HuH-7 (cell line): ENCODE data around the gene VPS54.

Experiments used
- DNase-seq: peaks from one replicate; pipeline ENCODE4 v3.0.0; 2011; ENCODE audit warnings: low spot score

The VPS54 gene, protein sequence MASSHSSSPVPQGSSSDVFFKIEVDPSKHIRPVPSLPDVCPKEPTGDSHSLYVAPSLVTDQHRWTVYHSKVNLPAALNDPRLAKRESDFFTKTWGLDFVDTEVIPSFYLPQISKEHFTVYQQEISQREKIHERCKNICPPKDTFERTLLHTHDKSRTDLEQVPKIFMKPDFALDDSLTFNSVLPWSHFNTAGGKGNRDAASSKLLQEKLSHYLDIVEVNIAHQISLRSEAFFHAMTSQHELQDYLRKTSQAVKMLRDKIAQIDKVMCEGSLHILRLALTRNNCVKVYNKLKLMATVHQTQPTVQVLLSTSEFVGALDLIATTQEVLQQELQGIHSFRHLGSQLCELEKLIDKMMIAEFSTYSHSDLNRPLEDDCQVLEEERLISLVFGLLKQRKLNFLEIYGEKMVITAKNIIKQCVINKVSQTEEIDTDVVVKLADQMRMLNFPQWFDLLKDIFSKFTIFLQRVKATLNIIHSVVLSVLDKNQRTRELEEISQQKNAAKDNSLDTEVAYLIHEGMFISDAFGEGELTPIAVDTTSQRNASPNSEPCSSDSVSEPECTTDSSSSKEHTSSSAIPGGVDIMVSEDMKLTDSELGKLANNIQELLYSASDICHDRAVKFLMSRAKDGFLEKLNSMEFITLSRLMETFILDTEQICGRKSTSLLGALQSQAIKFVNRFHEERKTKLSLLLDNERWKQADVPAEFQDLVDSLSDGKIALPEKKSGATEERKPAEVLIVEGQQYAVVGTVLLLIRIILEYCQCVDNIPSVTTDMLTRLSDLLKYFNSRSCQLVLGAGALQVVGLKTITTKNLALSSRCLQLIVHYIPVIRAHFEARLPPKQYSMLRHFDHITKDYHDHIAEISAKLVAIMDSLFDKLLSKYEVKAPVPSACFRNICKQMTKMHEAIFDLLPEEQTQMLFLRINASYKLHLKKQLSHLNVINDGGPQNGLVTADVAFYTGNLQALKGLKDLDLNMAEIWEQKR

DNA sequence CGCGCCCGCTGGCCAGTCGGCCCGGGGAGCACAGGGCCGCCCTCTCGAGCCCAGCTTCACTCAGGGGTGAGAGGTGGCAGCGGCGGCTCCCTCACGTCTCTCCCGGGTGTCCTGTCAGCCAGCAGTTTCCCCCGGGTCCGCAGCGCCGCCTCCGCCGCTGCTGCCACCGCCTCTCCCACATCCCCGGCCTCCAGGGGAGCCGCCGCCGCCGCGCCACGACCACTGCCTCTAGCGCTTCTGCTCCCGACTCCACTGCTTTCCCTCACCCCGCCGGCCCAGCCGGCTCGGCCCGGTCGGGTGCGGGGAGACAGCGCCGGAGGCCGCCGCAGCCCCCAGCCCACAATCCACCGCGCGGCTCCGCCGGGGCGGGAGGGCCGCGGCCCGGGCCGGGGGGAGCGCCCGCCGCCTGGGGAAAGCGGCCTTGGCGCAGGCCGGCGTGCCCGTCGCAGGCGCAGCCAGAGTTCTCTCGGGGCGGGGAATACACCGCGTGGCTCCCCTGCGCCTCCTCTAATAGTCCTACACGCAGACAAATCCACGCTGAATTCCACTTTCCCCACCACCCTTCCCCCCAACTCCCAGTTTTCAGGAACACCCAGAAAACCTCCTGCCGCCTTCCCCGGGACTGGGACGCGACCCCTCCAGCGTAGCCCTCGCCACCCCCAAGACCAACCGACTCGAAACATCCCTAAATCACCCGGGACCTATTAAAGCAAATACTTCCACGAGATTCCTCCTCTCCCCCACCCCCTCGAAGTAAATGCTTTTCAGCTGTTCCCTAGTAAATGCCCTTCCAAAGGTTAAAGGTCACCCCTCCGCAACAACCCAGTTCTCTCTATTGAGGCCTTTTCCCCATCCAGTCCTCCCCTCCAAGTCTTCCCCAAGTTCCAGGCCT lies at the start of gene VPS54:
TSS of gene VPS54 (minus strand) at position 346 of the 892 bp plus-strand sequence. CDS start 35,429 bp downstream, outside the sequence.
- DNase-seq, result peak; percentile 71

DNA sequence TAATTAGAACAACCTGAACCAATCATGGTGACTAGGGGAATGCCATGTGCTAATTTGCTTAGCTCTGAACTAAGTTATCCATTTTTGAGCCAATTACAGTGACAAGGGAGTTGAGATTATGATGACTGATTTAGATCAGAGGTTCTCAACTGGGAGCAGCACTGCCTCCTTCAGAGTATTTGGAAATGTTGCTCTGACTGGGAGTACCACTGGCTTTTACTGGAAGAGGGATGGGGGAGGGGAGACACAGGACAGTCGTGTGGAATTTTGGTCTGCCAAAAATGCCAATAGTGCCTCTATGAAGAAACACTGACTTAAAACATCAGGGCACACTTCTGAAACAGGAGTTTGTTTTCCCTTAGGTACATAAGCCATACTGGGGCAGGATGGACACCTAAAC lies 48.1 kb upstream of the VPS54 start:
- DNase-seq, result no peak

DNA sequence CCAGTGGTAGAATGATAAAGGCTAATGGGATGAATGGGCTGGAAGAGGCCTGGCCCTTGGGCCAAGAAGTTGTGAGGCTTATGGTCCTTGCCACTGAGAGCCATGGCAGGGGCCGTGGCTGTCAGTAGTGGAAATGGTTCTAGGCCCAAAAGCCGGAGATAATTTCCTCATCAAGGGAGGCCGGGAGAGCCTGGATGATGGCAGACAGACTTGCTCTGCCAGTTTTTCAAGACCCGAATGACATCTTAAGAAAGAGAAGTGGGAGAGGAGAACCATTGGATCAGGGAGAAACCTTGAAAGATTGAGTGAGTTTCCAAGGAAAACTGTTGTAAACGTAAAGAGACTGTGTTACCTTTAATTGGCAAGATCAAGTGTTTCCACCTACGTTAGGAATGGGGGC lies 46.3 kb upstream of the VPS54 start:
- no peak for DNase-seq

DNA sequence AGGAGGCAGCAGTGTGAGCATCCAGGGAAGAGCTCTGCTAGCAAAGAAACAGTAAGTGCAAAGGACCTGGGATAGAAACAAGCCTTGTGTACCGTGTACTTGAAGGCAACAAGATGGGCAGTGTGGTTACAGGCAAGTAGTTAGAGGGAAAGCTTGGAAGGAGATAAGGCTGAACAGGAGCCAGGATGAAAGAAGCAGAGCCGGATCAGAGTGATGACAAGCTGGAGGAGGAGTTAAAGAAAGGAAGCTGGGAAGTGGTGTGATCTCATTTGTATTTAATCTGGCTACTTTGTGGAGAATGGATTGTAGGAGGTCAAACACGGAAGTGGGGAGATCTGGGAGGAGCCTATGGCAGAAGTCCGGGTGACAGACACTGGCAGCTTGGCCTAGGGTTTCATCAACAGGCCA lies 44.7 kb upstream of the VPS54 start:
- no peak for DNase-seq

DNA sequence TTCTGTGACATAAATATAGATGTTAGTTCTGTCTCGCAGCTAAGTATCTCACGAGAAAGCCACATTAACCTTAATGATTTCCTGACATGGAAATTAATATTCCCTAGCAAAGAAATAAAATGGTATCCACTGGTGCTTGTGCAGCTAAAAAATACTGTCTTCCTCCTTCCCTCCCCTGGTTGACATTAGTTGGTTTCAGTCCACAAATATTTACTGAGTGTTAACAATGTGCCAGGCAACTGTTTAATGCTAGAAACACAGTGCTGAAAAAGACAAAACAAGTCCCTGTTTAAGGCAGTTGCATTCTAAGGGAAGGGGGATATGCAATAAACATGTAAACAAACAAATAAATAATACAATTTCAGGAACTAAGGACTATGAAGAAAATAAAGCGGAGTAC lies 44.2 kb upstream of the VPS54 start:
- DNase-seq, result no peak

DNA sequence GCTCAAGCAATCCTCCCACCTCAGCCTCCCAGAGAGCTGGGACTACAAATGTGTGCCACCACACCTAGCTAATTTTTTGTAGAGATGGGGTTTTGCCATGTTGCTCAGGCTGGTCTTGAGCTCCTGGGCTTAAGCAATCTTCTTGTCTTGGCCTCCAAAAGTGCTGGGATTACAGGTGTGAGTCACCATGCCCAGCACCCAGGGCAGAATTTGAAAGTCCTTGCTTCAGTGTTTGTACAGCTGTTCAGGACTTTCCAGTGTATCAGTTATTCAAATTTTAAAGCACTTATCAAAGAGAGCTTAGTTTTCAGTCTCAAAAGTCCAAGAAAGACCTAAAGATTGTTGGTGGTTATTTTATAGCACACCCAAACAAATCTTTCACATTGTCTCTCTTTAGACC lies 43.6 kb upstream of the VPS54 start:
- DNase-seq, result no peak

DNA sequence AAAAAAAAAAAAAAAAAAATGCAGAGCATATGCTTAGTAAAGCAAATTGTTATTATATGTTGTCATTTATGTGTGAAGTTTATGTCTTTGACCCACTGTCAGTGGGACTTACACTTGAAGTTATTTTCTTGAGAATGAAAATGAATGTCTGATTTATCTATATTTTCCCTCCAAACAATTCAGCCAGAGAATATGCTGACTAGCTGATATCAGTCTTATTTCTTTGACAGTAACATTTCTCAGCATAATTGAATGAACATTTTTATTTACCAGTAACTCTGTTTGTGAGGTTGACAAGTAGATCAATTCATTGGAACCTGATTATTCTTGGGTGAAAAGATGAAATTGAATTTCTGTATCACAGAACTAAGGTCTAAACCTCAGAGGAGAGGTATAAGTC lies 40.0 kb upstream of the VPS54 start:
- no peak for DNase-seq

DNA sequence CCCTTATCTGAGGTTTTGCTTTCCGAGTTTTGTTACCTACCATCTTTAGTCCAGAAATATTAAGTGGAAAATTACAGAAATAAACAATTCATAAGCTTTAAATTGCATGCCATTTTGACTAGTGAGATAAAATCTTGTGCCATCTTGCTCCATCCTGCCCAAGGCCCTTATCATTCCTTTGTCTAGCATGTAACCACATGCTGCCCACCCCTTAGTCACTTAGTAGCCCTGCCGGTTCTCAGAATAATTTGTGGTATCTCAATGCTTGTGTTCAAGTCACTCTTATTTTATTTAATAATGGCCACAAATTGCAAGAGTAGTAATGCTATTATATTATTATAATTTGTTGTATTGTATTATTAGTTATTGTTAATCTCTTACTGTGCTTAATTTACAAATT lies 36.8 kb upstream of the VPS54 start:
- no peak for DNase-seq

DNA sequence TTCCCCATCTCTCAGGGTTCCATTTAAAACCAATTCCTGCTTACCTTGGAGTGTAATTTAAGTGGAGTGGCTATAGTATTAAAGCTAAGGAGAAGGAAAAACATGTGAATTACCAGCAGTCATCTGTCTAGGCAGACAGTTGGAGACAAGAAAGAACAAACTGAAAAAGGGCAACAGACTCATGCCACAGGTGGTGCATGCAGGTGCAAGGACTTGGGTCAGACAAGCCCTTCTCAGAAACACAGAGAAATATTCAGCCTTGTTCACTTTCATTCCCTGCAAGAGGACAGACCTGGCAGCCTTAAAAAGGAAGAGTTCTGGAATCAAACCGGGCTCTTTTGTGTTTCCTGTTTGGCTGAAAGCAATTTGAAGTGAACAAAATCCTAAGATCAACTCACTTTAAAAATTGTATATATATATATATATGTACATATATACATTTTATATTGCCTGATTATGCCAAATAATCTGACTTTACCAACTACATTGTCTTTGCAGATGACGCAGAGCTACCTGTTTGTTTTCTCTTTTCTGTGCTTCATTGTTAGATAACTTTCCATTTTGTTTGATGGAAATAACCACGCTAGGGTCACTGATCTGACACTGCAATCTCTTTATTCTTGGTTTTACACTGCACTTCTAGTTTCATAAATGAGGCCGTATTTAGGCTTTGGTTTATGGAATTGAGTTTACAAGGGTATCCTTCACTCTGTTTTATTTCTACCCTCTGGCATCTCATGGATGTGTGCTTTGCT lies 35.1 kb upstream of the VPS54 start:
- no peak for DNase-seq

DNA sequence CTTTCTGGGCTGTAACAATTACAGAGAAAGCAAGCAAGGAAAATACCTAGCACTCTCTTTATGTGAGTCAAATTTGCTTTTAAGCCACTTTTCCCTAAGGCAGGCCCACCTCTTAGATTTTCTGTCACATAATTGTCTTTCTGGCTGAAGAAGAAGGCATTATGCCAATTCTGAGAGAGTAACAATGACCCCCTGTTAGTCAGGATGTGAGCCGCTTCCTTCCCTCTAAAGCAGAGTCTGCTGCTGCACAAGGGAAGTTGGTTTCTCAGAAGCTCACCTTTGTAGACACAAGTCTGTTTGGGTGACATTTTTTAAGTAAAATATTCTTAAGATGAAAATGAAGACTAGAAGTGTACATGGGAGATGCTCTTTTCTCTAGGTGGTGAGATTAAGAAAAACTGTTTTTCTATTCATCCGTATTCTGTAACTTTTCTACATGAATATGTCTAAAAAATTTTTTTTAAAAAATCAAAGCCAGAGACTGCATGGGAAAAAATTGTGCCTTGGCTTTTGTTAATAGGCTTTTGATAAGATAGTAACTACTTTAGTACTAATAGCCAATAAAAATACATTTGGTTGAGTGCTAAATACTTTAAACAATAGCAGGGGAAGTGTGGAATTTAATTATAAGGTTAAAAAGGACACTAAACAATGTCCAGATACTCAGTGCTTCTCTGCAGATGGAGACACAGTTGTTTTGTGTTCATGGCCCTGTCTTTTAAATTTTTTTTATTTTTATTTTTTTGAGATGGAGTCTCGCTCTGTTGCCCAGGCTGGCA lies 33.4 kb upstream of the VPS54 start:
- DNase-seq, result no peak

DNA sequence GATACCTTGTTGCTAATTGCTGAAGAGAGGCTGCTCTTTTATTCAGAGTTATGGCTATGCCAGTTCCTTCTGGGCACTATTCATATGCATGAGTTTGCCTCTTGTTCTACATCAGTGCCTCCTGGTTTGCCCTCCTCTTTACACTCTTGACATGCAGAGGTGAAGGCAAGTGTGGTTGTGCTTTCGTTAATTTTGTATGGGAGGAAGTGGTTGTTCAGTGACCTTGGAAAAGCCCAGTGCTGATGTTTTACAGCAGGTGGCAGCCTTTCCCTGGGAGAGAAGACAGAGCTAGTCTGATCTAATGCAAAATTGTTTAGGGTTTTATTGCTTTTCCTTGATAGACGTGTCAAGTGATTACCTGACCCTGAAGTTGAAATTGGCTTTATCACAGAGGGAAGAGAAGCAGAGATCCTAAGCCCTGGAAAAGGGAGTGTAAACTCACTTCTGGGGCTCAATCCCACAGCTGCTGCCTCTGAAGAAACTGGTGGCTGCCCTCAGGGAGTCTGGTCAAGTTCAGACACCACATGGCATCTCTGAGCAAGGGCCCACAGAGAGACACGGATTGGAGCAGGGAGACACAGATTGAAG lies 30.5 kb upstream of the VPS54 start:
- peak; percentile 71 for DNase-seq

DNA sequence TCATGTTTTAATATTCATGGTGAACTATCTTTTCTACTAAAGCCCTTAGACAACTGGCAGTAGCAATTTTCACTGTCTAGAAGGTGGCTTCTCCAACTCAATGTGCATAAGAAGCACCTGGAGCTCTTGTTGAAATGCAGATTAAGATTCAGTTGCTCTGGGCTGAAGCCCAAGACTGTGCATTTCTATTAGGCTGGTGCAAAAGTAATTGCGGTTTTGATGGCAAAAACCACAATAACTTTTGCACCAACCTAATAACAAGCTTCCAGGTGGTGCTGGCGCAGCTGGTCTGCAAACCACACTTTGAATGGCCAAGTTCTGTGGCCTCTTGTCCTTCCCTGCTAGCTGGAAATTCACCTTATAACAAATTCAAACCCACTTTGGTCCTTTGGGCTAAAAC lies 26.7 kb upstream of the VPS54 start:
- no peak for DNase-seq

DNA sequence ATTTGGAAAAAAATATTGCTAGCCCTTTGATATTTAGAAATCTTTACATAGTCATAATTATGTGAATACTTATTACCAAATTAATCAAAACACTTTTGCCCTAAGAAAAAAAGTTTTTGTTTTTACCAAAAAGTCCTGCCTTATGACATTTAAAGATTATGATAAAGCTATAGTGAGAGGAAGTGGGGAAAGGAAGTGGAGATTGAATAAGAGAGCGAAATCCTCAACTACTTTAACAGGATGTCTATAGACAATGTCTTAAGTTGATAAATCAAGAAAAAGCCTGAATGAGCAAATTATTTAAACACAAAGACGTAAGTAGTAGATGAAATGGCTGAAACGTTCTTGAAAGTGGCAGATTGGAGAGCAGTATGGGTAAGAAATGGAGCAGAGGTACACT lies 20.9 kb upstream of the VPS54 start:
- DNase-seq, result no peak

DNA sequence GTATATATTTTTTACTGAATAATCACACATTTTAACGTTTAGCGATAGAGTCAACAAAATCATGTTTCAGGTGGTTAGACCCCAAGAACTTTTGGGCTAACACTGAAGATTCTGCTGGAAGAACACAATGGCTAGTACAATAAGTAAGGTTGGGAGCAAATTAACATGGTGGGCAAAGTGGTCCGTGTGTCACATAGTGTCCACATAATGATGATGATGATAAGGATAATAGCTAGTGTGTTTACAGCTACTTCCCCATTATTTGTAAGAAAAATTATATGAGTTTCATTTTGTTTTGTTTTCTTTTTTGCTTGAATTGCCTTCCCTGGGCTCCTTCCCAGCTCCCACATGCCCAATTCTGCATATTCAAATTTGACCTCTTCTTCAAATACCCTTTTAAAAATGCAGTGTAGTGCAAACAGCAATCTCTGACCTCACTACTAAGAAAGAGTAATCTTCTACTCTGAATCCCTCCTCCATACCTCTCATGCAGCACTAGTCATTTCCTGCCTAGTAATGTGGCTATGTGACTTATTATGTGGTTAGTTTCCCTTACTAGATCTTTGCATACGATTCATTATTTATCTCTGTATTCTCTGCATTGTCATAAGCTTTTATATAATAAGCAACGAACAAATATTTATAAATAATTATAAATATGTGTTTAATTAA lies 16.9 kb upstream of the VPS54 start:
- no peak for DNase-seq

DNA sequence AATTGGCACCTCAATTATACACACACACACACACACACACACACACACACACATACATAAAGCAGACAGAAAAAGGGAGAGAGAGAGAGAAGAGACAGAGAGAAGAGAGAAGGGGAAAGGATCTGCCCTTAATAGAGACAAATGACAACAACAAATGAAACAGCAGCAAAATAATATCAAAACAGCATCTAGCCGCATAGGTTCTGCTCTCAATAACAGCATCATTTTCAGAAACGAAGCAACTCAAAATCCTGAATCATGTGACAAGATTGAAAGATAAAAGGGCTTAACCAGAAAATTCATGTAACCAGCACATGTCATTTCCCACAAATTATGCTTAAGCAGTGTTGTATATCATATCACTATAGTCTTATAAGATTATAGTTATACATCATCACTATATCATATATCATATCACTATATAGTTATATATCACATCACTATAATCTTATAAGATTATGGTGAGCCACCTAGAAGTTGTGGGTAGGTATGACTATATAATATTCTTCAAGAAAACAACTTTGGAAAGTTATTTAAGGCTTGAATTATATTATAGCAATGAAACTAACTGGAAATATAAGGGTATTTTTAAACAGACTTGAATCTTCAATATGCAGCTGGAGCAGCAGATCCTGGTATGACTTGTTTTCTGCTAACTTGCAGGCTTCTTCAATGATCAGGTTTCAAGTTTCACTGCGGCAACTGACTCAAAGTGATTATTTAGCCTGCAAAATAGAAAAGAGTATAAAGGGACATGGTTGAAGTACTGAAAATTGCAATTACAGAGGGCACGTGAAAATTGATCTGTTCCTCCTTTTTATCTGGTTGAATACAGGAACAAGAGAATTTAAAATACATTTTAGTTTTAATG lies 16.1 kb upstream of the VPS54 start:
- no peak for DNase-seq

DNA sequence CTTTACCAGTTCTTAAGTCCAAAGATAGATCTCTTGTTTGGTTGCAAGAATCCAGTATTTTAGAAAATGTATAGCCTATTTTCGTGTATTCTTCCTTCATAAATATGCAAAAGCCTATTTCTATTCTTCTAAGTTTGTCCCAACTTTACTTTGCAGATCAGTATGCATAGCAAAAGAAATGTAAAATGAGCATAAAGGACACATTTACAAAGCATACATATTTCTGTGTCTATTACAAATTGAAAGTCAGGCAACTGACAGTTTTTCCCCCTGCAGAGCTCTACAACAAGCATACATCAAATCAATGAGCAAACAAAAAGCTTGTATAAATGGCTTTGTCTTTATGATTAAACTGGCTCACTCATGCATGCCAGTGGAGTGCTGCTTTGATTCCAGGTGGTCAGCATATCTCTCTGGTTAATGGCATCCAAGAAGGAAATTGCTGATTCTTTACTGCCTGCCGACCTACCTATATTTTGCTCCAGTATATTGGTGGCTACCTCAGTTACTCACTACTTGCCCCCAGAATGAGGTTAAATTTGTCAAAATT lies 10.0 kb upstream of the VPS54 start:
- DNase-seq, result no peak

DNA sequence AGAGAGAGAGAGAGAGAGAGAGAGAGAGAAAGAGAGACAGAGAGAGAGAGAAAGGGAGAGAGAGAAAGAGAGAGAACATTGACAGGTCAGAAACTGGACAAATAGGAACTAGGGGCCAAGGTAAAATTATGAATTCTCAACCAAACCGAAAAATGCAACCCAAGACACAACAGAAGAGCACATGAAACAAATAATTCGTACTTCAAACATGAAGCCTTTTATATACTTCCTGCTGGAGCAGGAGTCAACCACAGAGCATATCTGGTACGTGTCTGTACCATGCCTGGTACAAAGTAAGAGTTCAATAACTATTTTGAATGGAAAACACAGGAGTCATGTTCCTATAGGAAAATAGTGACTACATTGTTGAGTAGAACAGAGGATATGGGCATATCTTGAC lies 6.5 kb upstream of the VPS54 start:
- DNase-seq, result no peak

DNA sequence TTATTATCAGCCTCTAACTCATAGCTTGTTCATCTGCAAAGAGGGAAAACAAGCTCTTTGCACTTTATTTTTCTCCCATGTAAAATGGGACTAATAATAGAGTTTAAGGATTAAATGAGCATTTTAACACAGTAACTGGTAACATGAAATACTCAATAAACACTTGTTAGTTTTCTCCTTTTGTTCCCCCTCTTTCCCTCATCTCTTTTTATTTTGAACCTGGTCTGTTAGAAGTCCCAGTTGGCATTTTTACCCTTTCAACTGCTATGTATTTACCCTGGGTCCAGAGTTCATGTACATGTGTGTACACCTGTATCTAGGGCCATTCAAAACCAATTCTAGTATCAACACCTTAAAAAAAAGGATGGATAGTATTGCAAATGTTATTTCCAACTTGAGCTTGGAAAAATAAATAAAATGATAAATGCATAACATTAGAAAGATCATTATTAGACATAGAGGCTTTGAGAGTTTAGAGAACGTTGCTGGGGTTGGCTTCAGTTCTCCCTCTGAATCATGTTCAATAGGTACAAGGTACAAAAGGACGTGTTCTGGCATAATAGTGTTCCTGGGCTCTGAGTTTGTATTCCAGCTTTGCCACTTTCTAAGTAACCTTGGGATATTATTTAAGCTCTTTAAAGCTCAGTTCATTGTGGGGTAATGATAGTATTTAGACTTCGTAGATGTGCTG lies 5.2 kb upstream of the VPS54 start:
- DNase-seq, result no peak
